ENCODE measurements around the gene RHBDL3. TPM values are rescaled to one million over a fixed set of nuclear protein-coding genes. Genes with fewer than 3 reads are reported as not detected.
A peak's percentile ranks its signal among the peaks of the same experiment; 100 is the strongest.

Gene RHBDL3
- total and polyA plus RNA-seq, 4 donors: 0.02 to 0.17 (median 0.05) TPM; not detected in 1

- Histone ChIP-seq H3K9me3 (ENCODE audit: control insufficient read depth in 4 of 4, low read length in 3 of 4) (no peaks in the 10 kb centered on the region), H3K9ac (ENCODE audit: low read depth in 1 of 2, low read length in 2 of 2) (no peak overlapping the region), H3K4me3 (ENCODE audit: low read depth in 1 of 3, low read length in 3 of 3) (no peak overlapping the region), H3K4me1 (ENCODE audit: control insufficient read depth in 4 of 4, insufficient read depth in 4 of 4, low read length in 3 of 4) (peaks cover 5 to 14% (median 7%) of the 10 kb centered on the region in 4 donors), H3K27me3 (ENCODE audit: control insufficient read depth in 4 of 4, insufficient read depth in 4 of 4, low read length in 3 of 4) (no peaks in the 10 kb centered on the region), H3K27ac (ENCODE audit: low read depth in 1 of 2, low read length in 2 of 2) (no peak overlapping the region), H3K36me3 (ENCODE audit: control insufficient read depth in 4 of 4, insufficient read depth in 3 of 4, low read depth in 1 of 4, low read length in 3 of 4) (no peaks in the 10 kb centered on the region)
- TF ChIP-seq FOXA2 (IDR thresholded peaks at IDR 0.05) (no peak), REST (IDR thresholded peaks at IDR 0.05) (no peak), CTCF (IDR thresholded peaks at IDR 0.05; ENCODE audit: low read depth, low read length, missing input control) (no peak), MAX (IDR thresholded peaks at IDR 0.05) (no peak), JUND (IDR thresholded peaks at IDR 0.05) (no peak), TAF1 (conservative IDR thresholded peaks at IDR 0.05) (no peak), RXRA (IDR thresholded peaks at IDR 0.05) (no peak), FOXA1 (IDR thresholded peaks at IDR 0.05) (no peak), HNF4A (conservative IDR thresholded peaks at IDR 0.05) (no peak)
- WGBS: 92% methylated on average over 11 of the region's 11 CpGs
- DNase-seq (ENCODE audit: low spot score): peak; percentile 48
Measured at GRCh38 chr17:32345951-32346600, 80.4 kb downstream of the RHBDL3 start.

- H3K36me3 ChIP-seq (ENCODE audit: control insufficient read depth in 4 of 4, insufficient read depth in 3 of 4, low read depth in 1 of 4, low read length in 3 of 4): peaks cover 0 to 7% (median 2%) of the 10 kb centered on the region in 4 donors
- 97% methylated on average over 2 of the region's 2 CpGs for WGBS
- H3K9me3 ChIP-seq (ENCODE audit: control insufficient read depth in 4 of 4, low read length in 3 of 4): no peaks in the 10 kb centered on the region
- H3K27ac ChIP-seq (ENCODE audit: low read depth in 1 of 2, low read length in 2 of 2): no peak overlapping the region
- H3K4me3 ChIP-seq (ENCODE audit: low read depth in 1 of 3, low read length in 3 of 3): no peak overlapping the region
- H3K27me3 ChIP-seq (ENCODE audit: control insufficient read depth in 4 of 4, insufficient read depth in 4 of 4, low read length in 3 of 4): no peaks in the 10 kb centered on the region
- H3K4me1 ChIP-seq (ENCODE audit: control insufficient read depth in 4 of 4, insufficient read depth in 4 of 4, low read length in 3 of 4): peaks cover 7 to 17% (median 12%) of the 10 kb centered on the region in 4 donors
- DNase-seq (ENCODE audit: low spot score): peak; percentile 50
- H3K9ac ChIP-seq (ENCODE audit: low read depth in 1 of 2, low read length in 2 of 2): no peak overlapping the region
- TF ChIP-seq HNF4A (conservative IDR thresholded peaks at IDR 0.05): peak; percentile 87 to 92
- no peak for TF ChIP-seq GABPA (IDR thresholded peaks at IDR 0.05 in 1 of 2, conservative IDR thresholded peaks at IDR 0.05 in 1 of 2)
- TF ChIP-seq CTCF (IDR thresholded peaks at IDR 0.05; ENCODE audit: low read depth, low read length, missing input control): no peak
- no peak for TF ChIP-seq FOXA1 (IDR thresholded peaks at IDR 0.05)
- no peak for TF ChIP-seq YY1 (IDR thresholded peaks at IDR 0.05)
- no peak for TF ChIP-seq FOXA2 (IDR thresholded peaks at IDR 0.05)
- no peak for TF ChIP-seq TAF1 (conservative IDR thresholded peaks at IDR 0.05)
- no peak for TF ChIP-seq EGR1 (IDR thresholded peaks at IDR 0.05; ENCODE audit: low read depth in 2 of 2)
- no peak for TF ChIP-seq ZBTB33 (IDR thresholded peaks at IDR 0.05)
- peak; percentile 61 for TF ChIP-seq HNF4G (IDR thresholded peaks at IDR 0.05)
- no peak for TF ChIP-seq NR2F2 (IDR thresholded peaks at IDR 0.05)
- TF ChIP-seq JUND (IDR thresholded peaks at IDR 0.05): no peak
- TF ChIP-seq SP1 (IDR thresholded peaks at IDR 0.05): peak; percentile 21
- TF ChIP-seq REST (IDR thresholded peaks at IDR 0.05): no peak
- TF ChIP-seq MAX (IDR thresholded peaks at IDR 0.05): no peak
- TF ChIP-seq RAD21 (IDR thresholded peaks at IDR 0.05): no peak
- peak; percentile 24 to 31 for TF ChIP-seq RXRA (IDR thresholded peaks at IDR 0.05)
Measured at GRCh38 chr17:32348483-32348800, 82.8 kb downstream of the RHBDL3 start.
